Natural killer cell (primary cell): ENCODE measurements around the gene IFNB1. TPM values are rescaled to one million over a fixed set of nuclear protein-coding genes. Genes with fewer than 3 reads are reported as not detected.

Source experiments
- ATAC-seq, 3 donors: fragments of 150-1000 bp in 2 of 3; fragments of 200-7000 bp in 1 of 3; cut with Tn5 transposase; 1 replicate in 1 of 3; 2 replicates in 2 of 3; pipeline ENCODE4 v1.10.0; 2021; ENCODE audit warnings: mild to moderate bottlenecking in 2 of 3, moderate library complexity in 2 of 3
- DNase-seq, 2 donors: peaks; one replicate each; pipeline versions ENCODE4 v3.0.0 to v3.0.0-alpha.2; 2013 to 2021; ENCODE audit warnings: mixed read lengths in 1 of 2
- H3K27ac ChIP-seq: one replicate; pipeline ENCODE4 v1.5.1; 2013; ENCODE audit warnings: mild to moderate bottlenecking, low read length
- H3K27me3 ChIP-seq: one replicate; pipeline ENCODE4 v1.6.1; 2013; ENCODE audit warnings: low read length; ENCODE audit not compliant: control insufficient read depth, insufficient read depth
- H3K36me3 ChIP-seq: one replicate; pipeline ENCODE4 v1.6.1; 2013; ENCODE audit warnings: low read length; ENCODE audit not compliant: control insufficient read depth, insufficient read depth
- H3K4me1 ChIP-seq: one replicate; pipeline ENCODE4 v1.6.1; 2013; ENCODE audit warnings: low read length; ENCODE audit not compliant: control insufficient read depth, insufficient read depth
- H3K4me3 ChIP-seq: one replicate; pipeline ENCODE4 v1.5.1; 2013; ENCODE audit warnings: low read length
- H3K9me3 ChIP-seq: one replicate; pipeline ENCODE4 v1.6.1; 2013; ENCODE audit warnings: low read length; ENCODE audit not compliant: control insufficient read depth, insufficient read depth
- H3K27ac Mint-ChIP-seq, 2 donors: one replicate each; pipeline ENCODE4 v1.8.0; 2022; ENCODE audit warnings: mild to moderate bottlenecking in 2 of 2, mixed read lengths in 2 of 2, moderate library complexity in 1 of 2
- H3K27me3 Mint-ChIP-seq, 2 donors: one replicate each; pipeline ENCODE4 v1.8.0; 2022; ENCODE audit warnings: low read depth in 2 of 2, mixed read lengths in 2 of 2
- H3K36me3 Mint-ChIP-seq: one replicate; pipeline ENCODE4 v1.8.0; 2022; ENCODE audit warnings: mixed read lengths
- H3K4me1 Mint-ChIP-seq, 2 donors: one replicate each; pipeline ENCODE4 v1.8.0; 2022; ENCODE audit warnings: mixed read lengths in 2 of 2
- H3K4me3 Mint-ChIP-seq: one replicate; pipeline ENCODE4 v1.8.0; 2022; ENCODE audit warnings: mild to moderate bottlenecking, moderate library complexity, mixed read lengths
- H3K9me3 Mint-ChIP-seq, 2 donors: one replicate each; pipeline ENCODE4 v1.8.0; 2022; ENCODE audit warnings: mixed read lengths in 2 of 2
- CTCF ChIP-seq: fragments of 200-600 bp; IDR thresholded peaks from one replicate; pipeline ENCODE4 v1.8.0; 2022; ENCODE audit warnings: antibody characterized with exemption
- WGBS: methylation state at CpG from one replicate; pipeline ENCODE4 v1.1.7; 2013; ENCODE audit warnings: missing lambda C conversion rate; ENCODE audit not compliant: insufficient coverage; 5-methylcytosine and 5-hydroxymethylcytosine counted together
- intact Hi-C: fragments of 100-400 bp; cut with micrococcal nuclease; formaldehyde crosslinking; loops from one replicate; pipeline ENCODE4 v1.14.2; 2022
- total RNA-seq, 4 donors: library from RNA; stranded (reverse); fragments of 120-200 nt in 1 of 4; gene quantifications; one replicate each; pipeline versions ENCODE4 v1.2.3 to v1.2.4, GENCODE V29; 2013 to 2022

Gene IFNB1
- total RNA-seq, 3 donors from 2014 or later (not counting 1 experiment from before 2014, with no cell fraction given) = not detected

GRCh38 chr9:21028466-21028865 lies 49.3 kb downstream of the IFNB1 start:
- no peak for TF ChIP-seq CTCF
- Histone ChIP-seq H3K27me3 (no peaks in the 10 kb centered on the region), H3K4me1 (peaks cover 14% of the 10 kb centered on the region), H3K27ac (no peak overlapping the region), H3K4me3 (no peak overlapping the region), H3K36me3 (peaks cover 13% of the 10 kb centered on the region), H3K9me3 (no peaks in the 10 kb centered on the region)
- no peak for ATAC-seq
- intact Hi-C loops = no loop called here
- Mint-ChIP-seq H3K4me3 (no peak overlapping the region), H3K36me3 (peaks cover 7% of the 10 kb centered on the region), H3K27ac (no peak overlapping the region), H3K27me3 (no peaks in the 10 kb centered on the region), H3K9me3 (no peaks in the 10 kb centered on the region), H3K4me1 (peaks cover 30 to 44% of the 10 kb centered on the region in 2 donors)
- 70% methylated on average over 3 of the region's 3 CpGs for WGBS
- no peak for DNase-seq

DNA sequence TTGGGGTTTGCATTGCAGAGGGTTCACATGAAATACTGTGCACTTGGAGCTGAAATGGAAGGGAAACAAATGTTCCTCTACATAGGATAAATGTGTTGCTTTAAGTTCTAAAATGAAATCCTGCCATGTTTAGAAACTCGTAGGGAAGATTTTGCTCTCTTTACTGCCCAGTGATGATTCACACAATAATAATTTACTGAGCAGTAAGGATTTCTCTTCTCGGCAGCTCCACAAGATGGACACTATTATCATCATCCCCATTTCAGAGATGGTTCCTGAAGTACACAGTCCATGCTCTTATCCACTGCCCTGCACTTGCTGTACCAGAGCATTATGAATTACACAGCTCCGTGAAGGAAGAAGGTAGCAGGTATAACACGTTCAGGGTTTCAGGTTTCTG lies 50.4 kb downstream of the IFNB1 start:
- ATAC-seq = no peak
- 94% methylated on average over 3 of the region's 4 CpGs for WGBS
- Histone ChIP-seq H3K36me3 (peaks cover 13% of the 10 kb centered on the region), H3K27ac (no peak overlapping the region), H3K27me3 (no peaks in the 10 kb centered on the region), H3K4me1 (peaks cover 12% of the 10 kb centered on the region), H3K9me3 (no peaks in the 10 kb centered on the region), H3K4me3 (no peak overlapping the region)
- peaks cover 7% of the 10 kb centered on the region for H3K36me3 Mint-ChIP-seq
- peak overlapping the region in 1 of 2 donors; percentile 52 for H3K27ac Mint-ChIP-seq
- H3K4me3 Mint-ChIP-seq = no peak overlapping the region
- intact Hi-C loops = no loop called here
- DNase-seq = no peak
- TF ChIP-seq CTCF = no peak
- peaks cover 21 to 32% of the 10 kb centered on the region in 2 donors for H3K4me1 Mint-ChIP-seq
- H3K9me3 Mint-ChIP-seq = no peaks in the 10 kb centered on the region
- no peaks in the 10 kb centered on the region for H3K27me3 Mint-ChIP-seq

Other genes starting within 250 kb of the IFNB1 start
- 10 to 100 TPM; 14.0 to 16.5 (median 14.4) TPM for gene HACD4, start 46.3 kb downstream of the IFNB1 start, total RNA-seq
- not detected for gene IFNW1, start 63.9 kb upstream of the IFNB1 start, total RNA-seq
- not detected for gene IFNA21, start 88.7 kb upstream of the IFNB1 start, total RNA-seq
- gene IFNA4, start 109.6 kb upstream of the IFNB1 start, total RNA-seq = not detected
- gene IFNA7, start 124.3 kb upstream of the IFNB1 start, total RNA-seq = not detected
- gene IFNA10, start 129.2 kb upstream of the IFNB1 start, total RNA-seq = not detected
- gene IFNA16, start 139.4 kb upstream of the IFNB1 start, total RNA-seq = not detected
- not detected for gene IFNA17, start 150.3 kb upstream of the IFNB1 start, total RNA-seq
- not detected for gene IFNA14, start 162.1 kb upstream of the IFNB1 start, total RNA-seq
- gene IFNA5, start 227.4 kb upstream of the IFNB1 start, total RNA-seq = not detected